Retina (tissue), 1 donor: ENCODE data around the gene GRID2IP.
"Not testable (repeated sequence)": the region's sequence is repeated elsewhere in the genome, so short reads cannot be mapped to it uniquely, and the experiment has no call there.

Experiments used
- DNase-seq: peaks from one replicate; pipeline ENCODE4 v3.0.0-alpha.2; 2016

GRID2IP gene

DNA sequence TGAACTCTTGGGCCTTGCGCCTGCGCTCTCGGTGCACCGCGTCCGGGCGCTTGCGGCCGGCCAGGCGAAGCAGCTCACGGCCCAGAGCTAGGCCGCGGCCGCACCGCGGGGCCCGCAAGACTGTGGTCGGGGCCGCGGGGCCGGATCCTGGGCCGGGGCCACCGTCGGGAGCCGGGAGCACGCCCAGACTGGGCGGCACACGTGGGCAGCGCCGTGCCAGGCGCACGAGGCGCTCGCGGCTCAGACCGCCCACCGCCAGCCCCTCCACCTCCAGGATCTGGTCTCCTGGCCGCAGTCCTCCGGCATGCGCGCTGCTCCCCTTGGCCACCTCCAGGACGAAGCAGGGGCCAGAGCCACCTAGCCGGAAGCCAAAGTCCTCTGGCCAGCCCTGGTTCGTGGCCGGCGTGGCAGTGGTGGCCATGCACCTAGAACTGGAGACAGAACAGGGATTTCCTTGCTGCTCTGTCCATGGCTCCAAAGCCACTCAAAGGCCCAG lies at the start of gene GRID2IP:
Gene GRID2IP (minus strand): TSS at position 446 of the 496 bp plus-strand sequence. CDS start 25 bp downstream, at position 421.
- no peak for DNase-seq

DNA sequence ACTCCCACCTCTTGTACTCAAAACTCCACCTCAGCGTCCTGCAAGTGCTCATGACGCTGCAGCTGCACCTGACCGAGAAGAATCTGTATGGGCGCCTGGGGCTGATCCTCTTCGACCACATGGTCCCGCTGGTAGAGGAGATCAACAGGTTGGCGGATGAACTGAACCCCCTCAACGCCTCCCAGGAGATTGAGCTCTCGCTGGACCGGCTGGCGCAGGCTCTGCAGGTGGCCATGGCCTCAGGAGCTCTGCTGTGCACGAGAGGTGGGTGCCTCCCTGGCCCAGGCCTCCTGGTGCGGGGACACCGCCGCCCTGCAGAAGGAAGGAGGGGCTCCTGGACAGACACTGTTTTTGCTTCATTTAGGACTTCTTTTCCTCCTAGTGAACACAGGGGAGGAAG lies 48.8 kb upstream of the GRID2IP start:
- DNase-seq, result no peak

- DNase-seq, result no peak
Measured at GRCh38 chr7:6590645-6591110, 39.4 kb upstream of the GRID2IP start.

GRCh38 chr7:6589829-6590644 lies 38.8 kb upstream of the GRID2IP start, which contains the start of gene INTS15:
Gene INTS15, plus strand, starts transcription at chr7:6590021. Its CDS starts 263 bp downstream, at chr7:6590284.
- DNase-seq, result peak; percentile 88

DNA sequence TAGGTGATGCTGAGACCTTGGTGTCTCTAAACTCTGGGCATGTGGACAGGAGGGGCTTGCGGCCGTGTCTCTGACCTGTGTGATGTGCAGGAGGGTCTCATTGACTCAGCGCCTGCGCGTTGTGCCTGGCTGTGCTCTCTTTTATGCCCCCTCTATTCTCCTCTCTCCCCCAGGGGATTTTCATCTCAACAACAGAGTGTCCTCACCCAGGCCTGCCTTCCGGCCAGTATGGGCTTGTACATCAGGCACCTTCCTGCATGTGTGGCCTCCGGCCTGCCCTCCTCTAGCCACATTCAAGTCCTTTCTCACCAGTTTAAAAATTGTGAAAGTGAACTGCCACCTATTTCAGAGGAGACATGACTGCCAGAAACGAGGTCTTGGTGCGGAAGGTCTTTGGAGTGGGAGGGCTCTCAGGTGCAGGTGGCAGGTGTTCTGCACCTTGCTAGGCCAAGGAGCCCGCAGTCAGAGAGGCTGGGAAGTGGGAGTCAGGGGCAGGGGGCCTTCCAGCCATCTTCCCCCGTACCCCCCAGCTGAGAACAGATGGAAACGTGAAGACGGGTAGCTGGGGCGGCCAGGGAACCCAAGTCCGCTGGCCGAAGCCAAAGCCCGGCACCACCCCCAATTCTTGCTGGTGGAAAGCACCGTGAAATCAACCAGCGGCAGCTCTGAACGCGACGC lies 38.0 kb upstream of the GRID2IP start:
- DNase-seq, result no peak

- no peak for DNase-seq
Measured at GRCh38 chr7:6588566-6588965, 37.3 kb upstream of the GRID2IP start.

GRCh38 chr7:6585746-6586432 lies 34.6 kb upstream of the GRID2IP start:
- DNase-seq, result not testable (repeated sequence)

DNA sequence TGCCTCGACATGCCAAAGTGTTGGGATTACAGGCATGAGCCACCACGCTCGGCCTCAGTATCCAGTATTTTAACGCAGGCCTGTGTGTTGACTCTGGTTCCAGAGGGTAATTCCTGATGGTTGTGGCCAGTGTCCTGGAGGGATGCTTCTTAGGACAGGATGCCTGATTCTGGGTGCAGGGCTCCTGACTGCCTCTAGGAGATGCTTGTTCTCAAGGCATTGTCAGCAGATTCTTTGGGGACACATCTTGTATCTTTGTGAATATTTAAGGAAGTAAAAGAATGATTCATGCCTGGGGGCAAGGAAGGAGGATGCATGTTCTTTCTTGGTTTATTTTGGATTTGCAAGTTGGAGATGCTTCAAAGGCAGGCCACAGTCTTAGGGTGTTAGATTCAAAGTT lies 28.2 kb upstream of the GRID2IP start:
- DNase-seq, result no peak

- no peak for DNase-seq
Measured at GRCh38 chr7:6578114-6579084, 27.1 kb upstream of the GRID2IP start.

- DNase-seq, result peak; percentile 93
Measured at GRCh38 chr7:6577369-6578113, 26.3 kb upstream of the GRID2IP start, which contains the start of gene ZDHHC4. Gene ZDHHC4, plus strand, starts transcription at chr7:6577454. Its CDS starts 3,108 bp downstream, at chr7:6580562.

DNA sequence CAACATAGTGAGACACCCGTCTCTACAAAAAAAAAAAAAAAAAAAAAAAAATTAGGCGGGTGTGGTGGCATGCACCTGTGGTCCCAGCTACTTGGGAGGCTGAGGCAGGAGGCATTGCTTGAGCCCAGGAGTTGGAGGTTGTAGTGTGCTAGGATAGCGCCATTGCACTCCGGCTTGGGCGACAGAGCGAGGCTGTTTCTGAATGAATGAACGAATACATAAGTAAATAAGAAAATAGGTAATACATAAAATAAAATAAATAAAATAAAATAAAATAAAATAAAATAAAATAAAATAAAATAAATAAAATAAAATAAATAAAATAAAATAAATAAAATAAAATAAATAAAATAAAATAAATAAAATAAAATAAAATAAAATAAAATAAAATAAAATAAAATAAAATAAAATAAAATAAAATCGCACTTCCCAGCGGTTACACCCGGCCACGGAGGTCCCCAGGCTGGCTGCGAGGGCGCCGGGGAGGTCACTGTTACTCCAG lies 25.7 kb upstream of the GRID2IP start:
- peak; percentile 59 for DNase-seq

GRCh38 chr7:6576024-6576866 lies 25.0 kb upstream of the GRID2IP start:
- no peak for DNase-seq

DNA sequence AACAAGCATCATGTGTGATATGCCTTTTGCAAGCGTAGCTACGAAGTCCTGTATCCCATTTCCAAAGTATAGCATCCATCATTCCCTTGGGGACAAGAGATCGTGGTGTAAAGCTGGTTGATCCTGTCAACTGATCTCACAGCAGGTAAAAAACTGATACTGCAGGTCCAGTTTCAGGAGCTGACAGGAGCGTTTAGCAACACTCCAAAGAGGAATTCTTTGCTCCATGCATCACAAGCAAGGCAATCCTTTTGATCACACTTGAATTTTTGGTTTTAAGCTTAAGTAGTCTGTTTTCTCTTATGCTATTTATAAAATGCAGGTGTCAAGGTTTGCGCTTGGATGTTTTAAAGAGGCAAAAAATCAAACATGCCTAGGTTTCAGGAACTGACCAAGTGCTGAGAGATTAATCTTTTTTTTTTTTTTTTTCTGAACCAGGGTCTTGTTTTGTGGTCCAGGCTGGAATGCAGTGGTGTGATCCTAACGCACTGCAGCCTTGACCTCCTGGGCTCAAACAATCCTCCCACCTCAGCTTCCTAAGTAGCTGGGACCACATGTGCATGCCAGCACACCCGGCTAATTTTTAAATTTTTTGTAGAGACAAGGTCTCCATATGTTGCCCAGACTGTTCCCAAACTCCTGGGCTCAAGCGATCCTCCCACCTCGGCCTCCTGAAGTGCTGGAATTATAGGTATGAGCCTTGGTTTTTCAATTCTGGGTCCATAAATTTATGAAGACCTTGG lies 24.2 kb upstream of the GRID2IP start:
- no peak for DNase-seq

DNA sequence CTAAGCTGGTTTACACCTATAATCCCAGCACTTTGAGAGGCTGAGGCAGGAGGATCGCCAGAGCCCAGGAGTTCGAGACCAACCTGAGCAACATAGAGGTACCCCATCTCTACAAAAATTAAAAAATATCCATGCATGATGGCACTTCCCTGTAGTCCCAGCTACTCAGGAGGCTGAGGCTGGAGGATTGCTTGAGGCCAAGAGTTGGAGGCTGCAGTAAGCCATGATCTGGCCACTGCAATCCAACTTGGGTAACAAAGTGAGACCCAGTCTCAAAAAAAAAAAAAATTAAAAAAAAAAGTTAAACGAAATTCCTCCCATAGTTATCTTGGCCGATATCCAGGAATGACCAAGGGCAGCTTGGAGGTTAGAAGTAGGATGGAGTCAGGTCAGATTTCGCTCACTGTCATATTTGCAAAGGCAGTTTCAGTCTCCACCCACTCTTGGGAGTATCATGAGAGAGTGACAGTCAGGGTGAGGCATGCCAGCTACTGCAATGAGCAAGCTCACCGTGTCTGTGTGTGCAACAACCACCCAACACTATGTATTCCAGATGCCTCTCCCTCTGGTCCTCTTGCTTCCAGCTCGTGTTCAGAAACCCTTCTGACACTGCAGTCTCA lies 20.0 kb upstream of the GRID2IP start:
- DNase-seq, result no peak

DNA sequence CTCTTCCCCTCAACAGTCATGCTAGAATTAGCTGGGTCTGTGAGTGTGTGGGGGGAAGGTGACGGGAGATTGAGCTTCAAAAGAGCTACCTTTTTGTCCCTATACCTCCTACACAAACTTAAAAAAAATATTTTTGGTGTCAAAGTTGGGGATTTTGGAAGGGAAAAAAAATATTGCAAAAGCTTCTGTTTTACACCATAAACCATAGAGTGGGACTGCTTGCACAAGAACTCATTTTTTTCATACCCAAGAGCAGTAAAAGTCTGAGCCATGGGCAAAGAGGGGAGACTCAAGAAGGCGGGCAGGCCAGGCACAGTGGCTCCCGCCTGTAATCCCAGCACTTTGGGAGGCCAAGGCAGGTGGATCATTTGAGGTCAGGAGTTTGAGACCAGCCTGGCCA lies 16.6 kb upstream of the GRID2IP start:
- DNase-seq, result no peak

- no peak for DNase-seq
Measured at GRCh38 chr7:6565655-6566054, 14.4 kb upstream of the GRID2IP start.

DNA sequence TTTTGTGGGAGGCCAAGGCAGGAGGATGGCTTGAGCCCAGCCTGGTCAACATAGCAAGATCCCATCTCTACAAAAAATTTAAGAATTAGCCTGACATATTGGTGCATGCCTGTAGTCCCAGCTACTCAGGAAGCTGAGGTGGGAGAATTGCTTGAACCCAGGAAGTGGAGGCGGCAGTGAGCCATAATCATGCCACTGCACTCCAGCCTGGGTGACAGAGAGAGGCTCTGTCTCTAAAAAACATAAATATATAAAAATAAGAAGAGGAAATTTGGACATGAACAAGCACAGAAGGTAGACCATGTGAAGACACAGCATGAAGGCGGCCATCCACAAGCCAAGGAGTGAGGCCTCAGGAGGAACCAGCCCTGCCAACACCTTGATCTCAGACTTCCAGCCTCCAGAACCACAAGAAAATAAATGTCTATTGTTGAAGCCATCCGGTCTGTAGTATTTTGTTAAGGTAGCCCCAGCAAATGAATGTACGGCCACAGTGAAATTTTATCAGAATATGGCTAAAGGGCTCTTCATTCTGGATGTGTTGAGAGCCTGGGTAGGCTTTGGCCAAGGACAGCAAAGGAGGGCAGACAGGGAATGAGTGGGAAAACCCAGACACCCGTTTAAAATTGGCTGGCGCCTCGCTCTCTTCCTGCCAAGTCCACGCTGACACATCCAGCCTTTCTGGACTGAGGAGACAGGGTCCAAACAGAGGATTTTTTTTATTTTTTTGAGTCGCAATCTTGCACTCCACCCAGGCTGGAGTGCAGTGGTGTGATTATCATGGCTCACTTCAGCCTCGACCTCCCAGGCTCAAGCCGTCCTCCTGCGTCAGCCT lies 12.9 kb upstream of the GRID2IP start:
- DNase-seq, result no peak

- DNase-seq, result no peak
Measured at GRCh38 chr7:6562106-6562505, 10.8 kb upstream of the GRID2IP start.
